ENCODE measurements around the gene SPAG17.
A peak's percentile ranks its signal among the peaks of the same experiment; 100 is the strongest.
"Not testable (repeated sequence)": the region's sequence is repeated elsewhere in the genome, so short reads cannot be mapped to it uniquely, and the experiment has no call there.

Gene SPAG17

GRCh38 chr1:117932576-117932975, 252.5 kb downstream of the SPAG17 start:
- CTCF ChIA-PET = interaction anchor here (0.6 kb wide), 1 partner anchor 96 kb away, joined by 3 read pairs; no protein-coding TSS in a partner anchor

GRCh38 chr1:117930484-117930883, 254.5 kb downstream of the SPAG17 start:
- no peak overlapping the region for H3K27ac ChIP-seq
- DNase-seq (ENCODE audit: low spot score) = no peak
- TF ChIP-seq CTCF (conservative IDR thresholded peaks at IDR 0.05; ENCODE audit: low read depth) = no peak
- ChIA-PET POLR2A (ENCODE audit: low non-redundant PET) (no interaction called here), CTCF (interaction anchor here (0.6 kb wide), 1 partner anchor 484 kb away, joined by 4 read pairs; no protein-coding TSS in a partner anchor)

More at GRCh38 chr1:117932576-117932975, 252.5 kb downstream of the SPAG17 start:
- H3K27ac ChIP-seq = no peak overlapping the region
- DNase-seq (ENCODE audit: low spot score) = peak; percentile 2
- POLR2A ChIA-PET (ENCODE audit: low non-redundant PET) = no interaction called here
- no peak for TF ChIP-seq CTCF (conservative IDR thresholded peaks at IDR 0.05; ENCODE audit: low read depth)

- CTCF ChIA-PET = interaction anchor here (0.6 to 1.0 kb wide), 2 partner anchors 34 to 483 kb away, joined by 3 to 4 read pairs; no protein-coding TSS in a partner anchor
- peak overlapping the region; percentile 83 for H3K27ac ChIP-seq
- no peak for DNase-seq (ENCODE audit: low spot score)
- POLR2A ChIA-PET (ENCODE audit: low non-redundant PET) = no interaction called here
- TF ChIP-seq CTCF (conservative IDR thresholded peaks at IDR 0.05; ENCODE audit: low read depth) = no peak
Measured at GRCh38 chr1:117930173-117930447, 254.9 kb downstream of the SPAG17 start.

GRCh38 chr1:117929343-117930172, 255.5 kb downstream of the SPAG17 start, which contains the start of the genes GDAP2 and WDR3:
GDAP2 (minus strand) TSS chr1:117929621; CDS start chr1:117920357, 9,264 bp downstream.
WDR3 (plus strand) TSS chr1:117929739; CDS start chr1:117933320, 3,581 bp downstream.
- peak; percentile 95 for DNase-seq (ENCODE audit: low spot score)
- POLR2A ChIA-PET (ENCODE audit: low non-redundant PET) = interaction anchor here (0.5 kb wide), 1 partner anchor 819 kb away, joined by 4 read pairs; no protein-coding TSS in a partner anchor
- CTCF ChIA-PET = interaction anchor here (0.6 to 1.0 kb wide), 3 partner anchors 34 to 483 kb away, joined by 3 to 4 read pairs (median 3); no protein-coding TSS in a partner anchor
- peak within 1 kb of the TSS; percentile 83 for H3K27ac ChIP-seq
- no peak for TF ChIP-seq CTCF (conservative IDR thresholded peaks at IDR 0.05; ENCODE audit: low read depth)

- peak overlapping the region; percentile 83 for H3K27ac ChIP-seq
- peak; percentile 40 for DNase-seq (ENCODE audit: low spot score)
- TF ChIP-seq CTCF (conservative IDR thresholded peaks at IDR 0.05; ENCODE audit: low read depth) = 0 out of 2 replicates have a peak, but pooled peaks have one; percentile 14
- ChIA-PET POLR2A (ENCODE audit: low non-redundant PET) (interaction anchor here (0.5 kb wide), 1 partner anchor 818 kb away, joined by 4 read pairs; no protein-coding TSS in a partner anchor), CTCF (interaction anchor here (0.9 kb wide), 1 partner anchor 9 kb away, joined by 3 read pairs; no protein-coding TSS in a partner anchor)
Measured at GRCh38 chr1:117928881-117929342, 256.1 kb downstream of the SPAG17 start.

- TF ChIP-seq CTCF (conservative IDR thresholded peaks at IDR 0.05; ENCODE audit: low read depth) = no peak
- H3K27ac ChIP-seq = no peak overlapping the region
- ChIA-PET CTCF (no interaction called here), POLR2A (ENCODE audit: low non-redundant PET) (no interaction called here)
- no peak for DNase-seq (ENCODE audit: low spot score)
Measured at GRCh38 chr1:117925981-117926380, 259.0 kb downstream of the SPAG17 start.

- DNase-seq (ENCODE audit: low spot score); H3K27ac ChIP-seq; CTCF ChIA-PET; POLR2A ChIA-PET (ENCODE audit: low non-redundant PET): not testable (repeated sequence)
Measured at GRCh38 chr1:117922717-117923116, 262.3 kb downstream of the SPAG17 start.
